PC-3 (cell line): ENCODE data around the gene ZBTB12.

Experiments
- EZH2 ChIP-seq: fragments of 300-600 bp; sonication (generic); IDR thresholded peaks from one replicate; pipeline ENCODE4 v1.6.1; 2017; ENCODE audit warnings: antibody characterized with exemption, mild to moderate bottlenecking, low read length; ENCODE audit not compliant: unreplicated experiment
- EZH2phosphoT487 ChIP-seq: fragments of 300-600 bp; sonication (generic); IDR thresholded peaks from 2 replicates; pipeline ENCODE4 v1.6.1; 2018; ENCODE audit warnings: mild to moderate bottlenecking, antibody characterized with exemption, low read length, borderline replicate concordance
- TF ChIP-seq, protein P1 (sequence below): fragments of 300-600 bp; sonication (generic); conservative IDR thresholded peaks from 2 replicates; pipeline ENCODE4 v1.5.1; 2017; ENCODE audit warnings: antibody characterized with exemption, low read depth, mild to moderate bottlenecking, low read length

- TF ChIP-seq, protein P1, sequence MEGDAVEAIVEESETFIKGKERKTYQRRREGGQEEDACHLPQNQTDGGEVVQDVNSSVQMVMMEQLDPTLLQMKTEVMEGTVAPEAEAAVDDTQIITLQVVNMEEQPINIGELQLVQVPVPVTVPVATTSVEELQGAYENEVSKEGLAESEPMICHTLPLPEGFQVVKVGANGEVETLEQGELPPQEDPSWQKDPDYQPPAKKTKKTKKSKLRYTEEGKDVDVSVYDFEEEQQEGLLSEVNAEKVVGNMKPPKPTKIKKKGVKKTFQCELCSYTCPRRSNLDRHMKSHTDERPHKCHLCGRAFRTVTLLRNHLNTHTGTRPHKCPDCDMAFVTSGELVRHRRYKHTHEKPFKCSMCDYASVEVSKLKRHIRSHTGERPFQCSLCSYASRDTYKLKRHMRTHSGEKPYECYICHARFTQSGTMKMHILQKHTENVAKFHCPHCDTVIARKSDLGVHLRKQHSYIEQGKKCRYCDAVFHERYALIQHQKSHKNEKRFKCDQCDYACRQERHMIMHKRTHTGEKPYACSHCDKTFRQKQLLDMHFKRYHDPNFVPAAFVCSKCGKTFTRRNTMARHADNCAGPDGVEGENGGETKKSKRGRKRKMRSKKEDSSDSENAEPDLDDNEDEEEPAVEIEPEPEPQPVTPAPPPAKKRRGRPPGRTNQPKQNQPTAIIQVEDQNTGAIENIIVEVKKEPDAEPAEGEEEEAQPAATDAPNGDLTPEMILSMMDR, result no peak
- TF ChIP-seq EZH2 (no peak), EZH2phosphoT487 (no peak)
Measured at GRCh38 chr6:31948753-31949413, 47.0 kb upstream of the ZBTB12 start.
